Ectodermal cell (in vitro differentiated cells): ENCODE measurements around the gene SYT2. TPM values are rescaled to one million over a fixed set of nuclear protein-coding genes. Genes with fewer than 3 reads are reported as not detected.
"Not testable (repeated sequence)": the region's sequence is repeated elsewhere in the genome, so short reads cannot be mapped to it uniquely, and the experiment has no call there.

Source experiments
- H3K27ac ChIP-seq: 2 replicates; pipeline ENCODE4 v1.7.0; 2013; ENCODE audit warnings: mild to moderate bottlenecking, low read depth, low read length; ENCODE audit not compliant: insufficient read depth, poor library complexity, severe bottlenecking
- H3K27me3 ChIP-seq: 2 replicates; pipeline ENCODE4 v1.7.0; 2013; ENCODE audit warnings: mild to moderate bottlenecking, low read length; ENCODE audit not compliant: insufficient read depth, control insufficient read depth, poor library complexity, severe bottlenecking
- H3K36me3 ChIP-seq: one replicate; pipeline ENCODE4 v1.7.0; 2013; ENCODE audit warnings: low read length; ENCODE audit not compliant: control insufficient read depth, insufficient read depth
- H3K4me1 ChIP-seq: one replicate; pipeline ENCODE4 v1.7.0; 2013; ENCODE audit warnings: low read length; ENCODE audit not compliant: control insufficient read depth, insufficient read depth
- H3K4me3 ChIP-seq: 2 replicates; pipeline ENCODE4 v1.7.0; 2013; ENCODE audit warnings: low read depth, low read length, control low read depth; ENCODE audit not compliant: insufficient read depth
- H3K9me3 ChIP-seq: 2 replicates; pipeline ENCODE4 v1.7.0; 2013; ENCODE audit warnings: mild to moderate bottlenecking, low read length, moderate library complexity; ENCODE audit not compliant: control insufficient read depth
- WGBS, 2 experiments: methylation state at CpG; one replicate each; pipeline ENCODE4 v1.1.7; 2013; ENCODE audit warnings: missing lambda C conversion rate in 2 of 2; 5-methylcytosine and 5-hydroxymethylcytosine counted together
- polyA plus RNA-seq, 4 experiments: library from polyadenylated mRNA; stranded (reverse); fragments of 50-300 nt; gene quantifications; one replicate each; pipeline ENCODE4 v1.2.3, GENCODE V29; 2013

Gene SYT2
- polyA plus RNA-seq (2013, experiment 1 of 4) = 3.4 TPM
- 4.1 TPM for polyA plus RNA-seq (2013, experiment 2 of 4)
- 2.4 TPM for polyA plus RNA-seq (2013, experiment 3 of 4)
- polyA plus RNA-seq (2013, experiment 4 of 4) = 3.0 TPM

DNA sequence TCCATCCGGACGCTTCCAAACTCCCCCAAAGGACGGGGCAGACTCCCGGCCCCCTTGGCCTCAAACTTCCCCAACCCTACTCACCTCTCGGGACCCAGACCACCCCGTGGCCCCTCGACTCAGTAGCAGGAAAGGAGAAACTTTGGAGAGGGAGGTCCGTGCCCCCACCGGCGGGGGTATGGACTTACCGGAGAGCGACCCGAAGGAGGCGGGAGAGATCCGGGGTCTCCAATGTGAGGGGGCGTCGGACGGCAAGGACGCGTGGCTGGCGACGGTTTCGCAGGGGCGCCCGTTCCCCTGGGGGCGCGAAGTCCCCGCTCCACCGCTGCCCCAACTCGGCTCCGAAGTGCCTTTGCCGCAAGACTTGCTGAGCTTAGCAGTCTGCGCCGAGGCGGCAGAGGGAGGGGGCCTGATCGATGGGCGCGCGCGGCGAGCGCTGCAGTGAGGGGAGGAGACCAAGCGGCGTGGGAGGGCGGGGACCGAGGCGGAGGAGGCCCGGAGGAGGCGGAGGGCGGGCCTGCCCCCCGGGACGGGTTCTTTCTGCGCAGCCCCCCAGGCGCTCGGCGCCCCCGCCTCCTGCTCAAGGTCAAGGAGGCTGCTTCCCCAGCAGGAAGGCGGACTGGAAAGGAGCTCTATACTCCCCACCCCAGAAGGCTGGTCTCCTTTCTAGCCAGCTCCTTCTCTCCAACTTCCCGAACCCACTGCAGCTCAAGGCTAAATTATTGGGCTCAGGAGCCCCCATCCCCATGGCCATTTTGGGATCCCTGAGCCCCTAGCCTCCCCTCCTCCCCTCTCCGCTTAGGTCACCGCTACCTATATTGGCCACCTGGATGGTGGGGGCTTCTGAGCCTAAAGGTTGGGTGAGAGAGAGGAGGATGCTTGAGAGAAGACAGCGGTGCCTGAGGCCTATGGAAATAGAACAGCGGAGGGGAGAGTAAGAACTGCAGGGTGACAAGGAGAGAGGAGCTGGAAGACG lies at the start of gene SYT2:
Gene SYT2 (minus strand): TSS at position 385 of the 976 bp plus-strand sequence. CDS start 104,682 bp downstream, outside the sequence.
- WGBS, 2 experiments = 4% methylated on average over 63 to 64 of the region's 64 CpGs
- Histone ChIP-seq H3K9me3 (no peaks in the 10 kb centered on the region), H3K27me3 (peaks cover 56% of the 10 kb centered on the region), H3K4me3 (peak within 1 kb of the TSS; percentile 41), H3K4me1 (peaks cover 24% of the 10 kb centered on the region), H3K36me3 (no peaks in the 10 kb centered on the region), H3K27ac (no peak within 1 kb of the TSS)

- H3K36me3 ChIP-seq = peaks cover 76% of the 10 kb centered on the region
- 98 to 100% methylated on average over 2 of the region's 2 CpGs for WGBS, 2 experiments
Measured at GRCh38 chr1:202756391-202756790, 46.1 kb upstream of the SYT2 start.

DNA sequence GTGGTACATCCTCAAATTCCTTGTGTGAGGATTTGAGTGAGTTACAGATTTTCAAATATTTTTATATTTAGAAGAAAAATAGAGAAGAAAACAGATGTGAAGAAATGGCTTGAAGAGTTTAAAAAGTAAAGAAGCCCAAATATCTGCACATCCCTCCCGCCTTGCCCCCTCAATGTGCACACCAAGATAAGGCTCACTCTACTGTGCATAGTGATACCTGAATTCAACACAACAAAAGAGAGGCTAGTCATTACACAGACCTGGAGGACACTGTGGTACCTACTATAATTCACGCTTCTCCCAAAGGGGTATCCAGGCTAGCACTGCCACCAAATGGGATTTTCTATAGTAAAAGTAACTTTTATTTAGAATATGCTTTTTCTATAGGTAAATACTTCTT lies 44.0 kb upstream of the SYT2 start:
- no peaks in the 10 kb centered on the region for H3K4me1 ChIP-seq

More at GRCh38 chr1:202756391-202756790, 46.1 kb upstream of the SYT2 start:
- Histone ChIP-seq H3K4me1 (no peaks in the 10 kb centered on the region), H3K27ac (no peak overlapping the region), H3K4me3 (no peak overlapping the region), H3K9me3 (no peaks in the 10 kb centered on the region), H3K27me3 (no peaks in the 10 kb centered on the region)

GRCh38 chr1:202752774-202753173 lies 42.5 kb upstream of the SYT2 start:
- WGBS, 2 experiments = 60 to 63% methylated on average over 3 of the region's 3 CpGs
- Histone ChIP-seq H3K27me3 (no peaks in the 10 kb centered on the region), H3K27ac (no peak overlapping the region), H3K4me1 (no peaks in the 10 kb centered on the region), H3K4me3 (no peak overlapping the region), H3K9me3 (no peaks in the 10 kb centered on the region), H3K36me3 (peaks cover 67% of the 10 kb centered on the region)

More for the DNA sequence above, 44.0 kb upstream of the SYT2 start:
- H3K27ac ChIP-seq = no peak overlapping the region
- no peaks in the 10 kb centered on the region for H3K9me3 ChIP-seq
- 98 to 100% methylated on average over 2 of the region's 2 CpGs for WGBS, 2 experiments
- no peak overlapping the region for H3K4me3 ChIP-seq
- H3K27me3 ChIP-seq = no peaks in the 10 kb centered on the region
- H3K36me3 ChIP-seq = peaks cover 73% of the 10 kb centered on the region

GRCh38 chr1:202750761-202751160 lies 40.5 kb upstream of the SYT2 start:
- Histone ChIP-seq H3K27me3 (no peaks in the 10 kb centered on the region), H3K27ac (no peak overlapping the region), H3K4me3 (no peak overlapping the region), H3K9me3 (no peaks in the 10 kb centered on the region), H3K36me3 (peaks cover 62% of the 10 kb centered on the region), H3K4me1 (no peaks in the 10 kb centered on the region)
- 94 to 100% methylated on average over 1 of the region's 1 CpG for WGBS, 2 experiments

- no peak overlapping the region for H3K4me3 ChIP-seq
- no peaks in the 10 kb centered on the region for H3K27me3 ChIP-seq
- peaks cover 63% of the 10 kb centered on the region for H3K36me3 ChIP-seq
- 95 to 99% methylated on average over 2 of the region's 2 CpGs for WGBS, 2 experiments
- no peak overlapping the region for H3K27ac ChIP-seq
- no peaks in the 10 kb centered on the region for H3K9me3 ChIP-seq
- H3K4me1 ChIP-seq = no peaks in the 10 kb centered on the region
Measured at GRCh38 chr1:202750024-202750423, 39.8 kb upstream of the SYT2 start.

DNA sequence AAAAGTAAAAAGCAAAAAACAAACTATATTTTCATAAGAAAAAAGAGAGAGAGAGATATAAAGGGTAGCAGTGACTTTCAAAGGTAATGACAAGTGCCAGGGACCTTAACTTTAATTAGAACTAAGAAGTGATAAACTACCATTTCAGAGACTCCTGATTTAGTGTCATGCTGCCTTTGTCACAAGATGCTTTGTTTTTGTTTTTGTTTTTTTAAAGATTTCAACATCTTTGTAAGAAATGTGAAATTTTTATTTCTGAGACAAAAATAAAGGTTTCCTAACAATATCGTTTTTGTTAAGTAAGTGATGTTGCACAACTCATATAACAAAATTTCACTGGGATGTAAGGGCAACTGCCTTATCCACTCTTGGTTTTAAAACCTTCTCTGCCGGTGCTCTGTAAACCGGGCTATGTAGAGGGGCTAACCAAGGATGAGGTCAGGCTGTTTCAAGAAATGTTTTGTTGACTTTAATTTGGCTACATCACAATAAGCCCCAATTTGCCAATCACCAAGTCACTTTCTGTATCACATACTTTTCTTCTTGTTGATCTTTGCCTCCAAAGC lies 35.2 kb upstream of the SYT2 start:
- Histone ChIP-seq H3K27me3 (no peaks in the 10 kb centered on the region), H3K36me3 (peaks cover 76% of the 10 kb centered on the region), H3K4me1 (no peaks in the 10 kb centered on the region), H3K4me3 (no peak overlapping the region), H3K27ac (no peak overlapping the region), H3K9me3 (no peaks in the 10 kb centered on the region)
- WGBS, 2 experiments = 91 to 100% methylated on average over 2 to 3 of the region's 3 CpGs

DNA sequence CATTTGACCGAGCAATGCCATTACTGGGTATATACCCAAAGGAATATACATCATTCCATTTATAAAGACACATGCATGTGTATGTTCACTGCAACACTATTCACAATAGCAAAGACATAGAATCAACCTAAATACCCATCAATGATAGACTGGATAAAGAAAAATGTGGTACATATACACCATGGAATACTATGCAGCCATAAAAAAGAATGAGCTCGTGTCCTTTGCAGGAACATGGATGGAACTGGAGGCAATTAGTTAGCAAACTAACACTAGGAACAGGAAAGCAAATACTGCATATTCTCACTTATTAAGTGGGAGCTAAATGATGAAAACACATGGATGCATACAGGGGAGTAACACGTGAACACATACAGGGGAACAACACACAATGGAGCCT lies 34.5 kb upstream of the SYT2 start:
- 91 to 97% methylated on average over 3 of the region's 3 CpGs for WGBS, 2 experiments
- H3K27me3 ChIP-seq, H3K9me3 ChIP-seq, H3K4me1 ChIP-seq, H3K4me3 ChIP-seq, H3K27ac ChIP-seq: not testable (repeated sequence)
- H3K36me3 ChIP-seq = peaks cover 74% of the 10 kb centered on the region

- Histone ChIP-seq H3K27me3 (no peaks in the 10 kb centered on the region), H3K27ac (no peak overlapping the region), H3K4me1 (no peaks in the 10 kb centered on the region), H3K9me3 (no peaks in the 10 kb centered on the region), H3K36me3 (peaks cover 70% of the 10 kb centered on the region), H3K4me3 (no peak overlapping the region)
- 97 to 98% methylated on average over 6 of the region's 6 CpGs for WGBS, 2 experiments
Measured at GRCh38 chr1:202742496-202742895, 32.2 kb upstream of the SYT2 start.

DNA sequence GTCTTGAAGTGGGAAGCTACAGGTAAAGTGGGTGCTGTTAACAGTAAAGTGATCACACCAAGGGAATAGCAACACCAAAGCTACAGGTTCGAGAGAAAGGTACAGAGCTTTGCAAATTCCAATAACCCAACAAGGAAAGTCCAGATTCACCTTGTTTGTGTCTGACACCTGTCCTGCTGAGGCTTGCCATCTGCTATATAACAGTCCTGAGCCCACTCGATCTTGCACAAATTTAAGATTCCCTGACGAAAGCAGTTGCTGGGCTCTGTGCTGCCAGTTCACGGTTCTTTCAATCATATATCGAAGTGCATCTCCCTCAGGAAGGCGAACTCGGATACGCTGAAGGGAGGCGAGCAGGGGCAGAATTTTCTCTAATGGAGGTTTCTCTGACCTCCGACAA lies 23.0 kb upstream of the SYT2 start:
- 96% methylated on average over 10 of the region's 10 CpGs for WGBS, 2 experiments
- H3K27me3 ChIP-seq = no peaks in the 10 kb centered on the region
- no peaks in the 10 kb centered on the region for H3K9me3 ChIP-seq
- H3K27ac ChIP-seq = no peak overlapping the region
- H3K36me3 ChIP-seq = peaks cover 88% of the 10 kb centered on the region
- no peak overlapping the region for H3K4me3 ChIP-seq
- no peaks in the 10 kb centered on the region for H3K4me1 ChIP-seq
